Measurements from ENCODE around the gene INTS12.

INTS12 gene

GRCh38 chr4:105659190-105659589 lies 49.3 kb downstream of the INTS12 start:
- H3K4me1 ChIP-seq (ENCODE audit: control insufficient read depth, insufficient read depth, low read length) = no peaks in the 10 kb centered on the region
- WGBS, 2 experiments = 90 to 93% methylated on average over 5 to 6 of the region's 6 CpGs
- H3K4me3 ChIP-seq (ENCODE audit: insufficient read depth, low read depth, low read length) = no peak overlapping the region
- no peak overlapping the region for H3K27ac ChIP-seq (ENCODE audit: insufficient read depth, low read depth, low read length, poor library complexity, severe bottlenecking)
- H3K9me3 ChIP-seq (ENCODE audit: control insufficient read depth, low read length) = no peaks in the 10 kb centered on the region
- no peaks in the 10 kb centered on the region for H3K36me3 ChIP-seq (ENCODE audit: control insufficient read depth, insufficient read depth, low read length)
- H3K27me3 ChIP-seq (ENCODE audit: control insufficient read depth, insufficient read depth, low read length, poor library complexity, severe bottlenecking) = no peaks in the 10 kb centered on the region

DNA sequence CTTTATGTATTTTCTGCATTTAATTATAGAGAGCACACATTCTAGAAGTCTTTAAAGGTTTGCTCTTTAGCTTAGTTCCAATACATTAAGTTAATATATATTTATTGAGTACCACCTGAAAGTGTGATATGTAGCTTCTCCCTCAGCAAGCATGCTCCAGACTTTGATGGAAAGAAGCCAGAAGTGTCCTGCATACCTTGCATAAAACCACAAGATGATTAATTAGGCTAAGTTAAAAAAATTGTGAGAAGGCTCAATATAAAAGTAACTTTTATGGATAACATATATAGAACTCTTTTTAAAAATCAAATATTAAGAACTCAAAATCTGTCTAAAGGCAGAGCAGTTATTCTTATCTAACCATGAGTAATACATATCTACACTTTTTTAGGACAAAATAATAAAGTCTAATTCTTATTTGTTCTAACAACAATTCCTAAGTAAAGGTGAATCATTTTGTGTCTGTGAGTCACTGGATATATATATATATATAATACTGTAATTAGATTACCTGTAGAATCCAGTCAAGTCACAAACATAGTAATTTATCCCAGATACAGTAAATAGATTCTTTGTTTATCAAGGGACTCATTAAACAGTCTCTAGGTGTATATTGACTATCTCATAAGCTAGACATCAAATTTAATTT lies 51.2 kb downstream of the INTS12 start:
- H3K27ac ChIP-seq (ENCODE audit: insufficient read depth, low read depth, low read length, poor library complexity, severe bottlenecking) = no peak overlapping the region
- H3K4me3 ChIP-seq (ENCODE audit: insufficient read depth, low read depth, low read length) = no peak overlapping the region
- H3K27me3 ChIP-seq (ENCODE audit: control insufficient read depth, insufficient read depth, low read length, poor library complexity, severe bottlenecking) = no peaks in the 10 kb centered on the region
- no peaks in the 10 kb centered on the region for H3K9me3 ChIP-seq (ENCODE audit: control insufficient read depth, low read length)
- no peaks in the 10 kb centered on the region for H3K4me1 ChIP-seq (ENCODE audit: control insufficient read depth, insufficient read depth, low read length)
- no peaks in the 10 kb centered on the region for H3K36me3 ChIP-seq (ENCODE audit: control insufficient read depth, insufficient read depth, low read length)

- H3K27ac ChIP-seq (ENCODE audit: insufficient read depth, low read depth, low read length, poor library complexity, severe bottlenecking) = no peak overlapping the region
- no peaks in the 10 kb centered on the region for H3K27me3 ChIP-seq (ENCODE audit: control insufficient read depth, insufficient read depth, low read length, poor library complexity, severe bottlenecking)
- 90 to 100% methylated on average over 4 of the region's 4 CpGs for WGBS, 2 experiments
These were observed 56.1 kb downstream of the INTS12 start for GRCh38 chr4:105652286-105652888.

GRCh38 chr4:105651884-105652283 lies 56.6 kb downstream of the INTS12 start:
- Histone ChIP-seq H3K27ac (ENCODE audit: insufficient read depth, low read depth, low read length, poor library complexity, severe bottlenecking) (no peak overlapping the region), H3K27me3 (ENCODE audit: control insufficient read depth, insufficient read depth, low read length, poor library complexity, severe bottlenecking) (no peaks in the 10 kb centered on the region), H3K9me3 (ENCODE audit: control insufficient read depth, low read length) (no peaks in the 10 kb centered on the region), H3K4me3 (ENCODE audit: insufficient read depth, low read depth, low read length) (no peak overlapping the region), H3K36me3 (ENCODE audit: control insufficient read depth, insufficient read depth, low read length) (no peaks in the 10 kb centered on the region), H3K4me1 (ENCODE audit: control insufficient read depth, insufficient read depth, low read length) (no peaks in the 10 kb centered on the region)

More at GRCh38 chr4:105652286-105652888, 56.1 kb downstream of the INTS12 start:
- Histone ChIP-seq H3K36me3 (ENCODE audit: control insufficient read depth, insufficient read depth, low read length) (no peaks in the 10 kb centered on the region), H3K4me1 (ENCODE audit: control insufficient read depth, insufficient read depth, low read length) (no peaks in the 10 kb centered on the region), H3K4me3 (ENCODE audit: insufficient read depth, low read depth, low read length) (no peak overlapping the region), H3K9me3 (ENCODE audit: control insufficient read depth, low read length) (no peaks in the 10 kb centered on the region)

DNA sequence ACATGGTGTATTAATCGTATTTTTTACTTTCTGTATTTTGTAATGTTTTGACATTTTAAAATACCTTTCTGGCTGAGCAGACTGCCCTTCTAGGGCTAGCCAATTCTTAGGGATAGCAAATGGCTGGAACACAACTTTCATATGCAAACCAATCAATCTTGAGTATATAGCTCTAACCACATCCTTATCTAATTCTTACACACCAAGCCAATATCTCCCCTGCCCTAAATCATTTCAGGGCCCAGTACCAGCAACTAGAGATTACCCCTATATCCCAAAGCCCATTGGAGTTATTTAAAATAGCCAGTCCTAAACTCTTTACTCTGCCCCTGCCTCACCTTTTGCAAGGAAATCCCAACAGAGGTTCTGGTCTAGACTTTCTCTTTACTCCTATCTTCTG lies 58.3 kb downstream of the INTS12 start:
- H3K27me3 ChIP-seq (ENCODE audit: control insufficient read depth, insufficient read depth, low read length, poor library complexity, severe bottlenecking) = no peaks in the 10 kb centered on the region
- 83 to 100% methylated on average over 1 of the region's 1 CpG for WGBS, 2 experiments
- no peak overlapping the region for H3K27ac ChIP-seq (ENCODE audit: insufficient read depth, low read depth, low read length, poor library complexity, severe bottlenecking)

DNA sequence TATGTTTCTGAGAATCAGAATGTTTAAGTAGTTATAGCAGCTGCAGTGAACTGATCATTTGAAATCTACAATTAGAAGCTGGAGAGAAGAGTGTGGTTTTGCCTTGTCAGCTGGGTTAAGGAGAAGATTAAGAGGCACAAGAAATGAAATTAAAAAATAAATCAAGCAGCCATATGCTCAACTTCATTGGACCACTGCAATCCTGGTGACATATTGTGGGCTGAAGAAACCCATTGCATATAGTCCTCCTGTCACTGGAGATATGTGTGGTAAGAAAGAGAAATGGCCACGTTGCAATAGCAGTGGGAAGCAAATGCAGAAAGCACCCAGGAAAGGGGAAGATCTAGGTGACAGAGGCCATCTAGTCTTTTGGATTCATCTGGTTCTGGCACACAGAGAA lies 63.0 kb downstream of the INTS12 start:
- WGBS, 2 experiments = 76 to 86% methylated on average over 1 of the region's 1 CpG

More for the DNA sequence above, 58.3 kb downstream of the INTS12 start:
- Histone ChIP-seq H3K4me1 (ENCODE audit: control insufficient read depth, insufficient read depth, low read length) (no peaks in the 10 kb centered on the region), H3K4me3 (ENCODE audit: insufficient read depth, low read depth, low read length) (no peak overlapping the region), H3K36me3 (ENCODE audit: control insufficient read depth, insufficient read depth, low read length) (no peaks in the 10 kb centered on the region), H3K9me3 (ENCODE audit: control insufficient read depth, low read length) (no peaks in the 10 kb centered on the region)

DNA sequence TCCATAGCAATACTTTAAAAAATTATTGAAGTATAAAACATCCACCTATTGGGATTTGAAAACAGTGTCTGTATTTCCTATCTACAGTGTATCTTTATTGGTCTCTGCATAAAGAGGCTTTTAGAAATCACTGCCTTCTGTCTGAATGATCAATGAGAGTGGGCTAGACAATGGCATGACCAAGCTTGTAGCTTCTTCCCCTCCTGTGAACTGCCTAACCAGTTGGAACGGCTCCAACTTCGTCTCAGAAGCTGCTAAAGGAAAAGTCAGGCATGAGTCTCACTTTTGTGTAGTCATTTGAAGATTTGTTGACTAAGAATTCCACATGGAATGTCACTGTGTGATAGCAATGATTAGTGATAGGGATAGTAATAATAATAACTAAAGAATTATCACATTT lies 64.2 kb downstream of the INTS12 start:
- Histone ChIP-seq H3K27me3 (ENCODE audit: control insufficient read depth, insufficient read depth, low read length, poor library complexity, severe bottlenecking) (no peaks in the 10 kb centered on the region), H3K36me3 (ENCODE audit: control insufficient read depth, insufficient read depth, low read length) (no peaks in the 10 kb centered on the region), H3K4me1 (ENCODE audit: control insufficient read depth, insufficient read depth, low read length) (no peaks in the 10 kb centered on the region), H3K4me3 (ENCODE audit: insufficient read depth, low read depth, low read length) (no peak overlapping the region), H3K9me3 (ENCODE audit: control insufficient read depth, low read length) (no peaks in the 10 kb centered on the region), H3K27ac (ENCODE audit: insufficient read depth, low read depth, low read length, poor library complexity, severe bottlenecking) (no peak overlapping the region)
- 67 to 83% methylated on average over 2 of the region's 2 CpGs for WGBS, 2 experiments

More for the DNA sequence above, 63.0 kb downstream of the INTS12 start:
- Histone ChIP-seq H3K4me3 (ENCODE audit: insufficient read depth, low read depth, low read length) (no peak overlapping the region), H3K27ac (ENCODE audit: insufficient read depth, low read depth, low read length, poor library complexity, severe bottlenecking) (no peak overlapping the region), H3K36me3 (ENCODE audit: control insufficient read depth, insufficient read depth, low read length) (no peaks in the 10 kb centered on the region), H3K9me3 (ENCODE audit: control insufficient read depth, low read length) (no peaks in the 10 kb centered on the region), H3K4me1 (ENCODE audit: control insufficient read depth, insufficient read depth, low read length) (no peaks in the 10 kb centered on the region), H3K27me3 (ENCODE audit: control insufficient read depth, insufficient read depth, low read length, poor library complexity, severe bottlenecking) (no peaks in the 10 kb centered on the region)

- H3K27ac ChIP-seq (ENCODE audit: insufficient read depth, low read depth, low read length, poor library complexity, severe bottlenecking) = no peak overlapping the region
- H3K4me1 ChIP-seq (ENCODE audit: control insufficient read depth, insufficient read depth, low read length) = no peaks in the 10 kb centered on the region
- no peak overlapping the region for H3K4me3 ChIP-seq (ENCODE audit: insufficient read depth, low read depth, low read length)
- H3K27me3 ChIP-seq (ENCODE audit: control insufficient read depth, insufficient read depth, low read length, poor library complexity, severe bottlenecking) = no peaks in the 10 kb centered on the region
- WGBS, 2 experiments = 93 to 94% methylated on average over 4 of the region's 4 CpGs
- no peaks in the 10 kb centered on the region for H3K9me3 ChIP-seq (ENCODE audit: control insufficient read depth, low read length)
- no peaks in the 10 kb centered on the region for H3K36me3 ChIP-seq (ENCODE audit: control insufficient read depth, insufficient read depth, low read length)
These were observed 66.6 kb downstream of the INTS12 start for GRCh38 chr4:105641845-105642244.

- no peaks in the 10 kb centered on the region for H3K4me1 ChIP-seq (ENCODE audit: control insufficient read depth, insufficient read depth, low read length)
- H3K27me3 ChIP-seq (ENCODE audit: control insufficient read depth, insufficient read depth, low read length, poor library complexity, severe bottlenecking) = no peaks in the 10 kb centered on the region
- H3K27ac ChIP-seq (ENCODE audit: insufficient read depth, low read depth, low read length, poor library complexity, severe bottlenecking) = no peak overlapping the region
- no peaks in the 10 kb centered on the region for H3K36me3 ChIP-seq (ENCODE audit: control insufficient read depth, insufficient read depth, low read length)
- no peaks in the 10 kb centered on the region for H3K9me3 ChIP-seq (ENCODE audit: control insufficient read depth, low read length)
- 66 to 74% methylated on average over 4 of the region's 4 CpGs for WGBS, 2 experiments
- no peak overlapping the region for H3K4me3 ChIP-seq (ENCODE audit: insufficient read depth, low read depth, low read length)
These were observed 70.9 kb downstream of the INTS12 start for GRCh38 chr4:105637408-105638176.

DNA sequence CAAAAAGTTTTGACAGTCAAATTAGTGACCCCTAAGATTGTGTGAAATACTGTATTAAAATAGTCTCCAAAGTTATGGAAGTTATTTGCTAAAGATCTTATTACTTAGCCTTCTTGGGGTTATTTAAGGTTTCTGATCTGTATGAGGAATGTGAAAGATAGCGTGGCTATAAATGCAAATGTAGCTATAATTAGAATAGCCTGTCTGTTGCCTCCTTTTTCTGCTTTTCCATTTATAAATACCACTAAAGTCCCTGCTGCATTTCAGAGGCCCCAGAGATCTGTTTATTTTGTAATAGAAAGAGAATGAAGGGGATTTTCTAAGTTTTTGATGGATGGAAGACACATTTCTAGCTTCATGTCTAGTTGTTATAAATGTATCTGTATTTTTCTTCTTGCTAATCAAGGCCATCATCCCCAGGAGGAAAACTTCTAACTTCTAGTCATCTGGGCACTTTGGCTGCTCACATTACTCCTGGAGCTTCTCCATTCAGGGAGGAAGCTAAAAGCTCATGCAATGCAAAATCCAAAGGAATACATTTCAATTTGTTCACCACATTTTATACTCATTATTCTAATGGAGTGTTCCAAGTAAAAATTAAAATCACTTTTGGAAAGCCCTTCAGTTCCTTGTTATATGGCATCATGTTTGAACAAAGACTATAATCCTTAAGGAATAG lies 73.9 kb downstream of the INTS12 start:
- Histone ChIP-seq H3K4me3 (ENCODE audit: insufficient read depth, low read depth, low read length) (no peak overlapping the region), H3K36me3 (ENCODE audit: control insufficient read depth, insufficient read depth, low read length) (no peaks in the 10 kb centered on the region), H3K9me3 (ENCODE audit: control insufficient read depth, low read length) (no peaks in the 10 kb centered on the region), H3K27me3 (ENCODE audit: control insufficient read depth, insufficient read depth, low read length, poor library complexity, severe bottlenecking) (no peaks in the 10 kb centered on the region), H3K27ac (ENCODE audit: insufficient read depth, low read depth, low read length, poor library complexity, severe bottlenecking) (no peak overlapping the region), H3K4me1 (ENCODE audit: control insufficient read depth, insufficient read depth, low read length) (no peaks in the 10 kb centered on the region)
- WGBS, 2 experiments = 86% methylated on average over 1 of the region's 1 CpG; no CpG with 5 or more reads in 1 of the 2 experiments

All from ectodermal cell (in vitro differentiated cells).